ENCODE measurements around the gene FLCN. TPM values are rescaled to one million over a fixed set of nuclear protein-coding genes. Genes with fewer than 3 reads are reported as not detected.

FLCN gene
- polyA plus RNA-seq, 1 donor (not counting 4 experiments of a cell fraction or from before 2014, with no cell fraction given): 12.5 TPM

DNA sequence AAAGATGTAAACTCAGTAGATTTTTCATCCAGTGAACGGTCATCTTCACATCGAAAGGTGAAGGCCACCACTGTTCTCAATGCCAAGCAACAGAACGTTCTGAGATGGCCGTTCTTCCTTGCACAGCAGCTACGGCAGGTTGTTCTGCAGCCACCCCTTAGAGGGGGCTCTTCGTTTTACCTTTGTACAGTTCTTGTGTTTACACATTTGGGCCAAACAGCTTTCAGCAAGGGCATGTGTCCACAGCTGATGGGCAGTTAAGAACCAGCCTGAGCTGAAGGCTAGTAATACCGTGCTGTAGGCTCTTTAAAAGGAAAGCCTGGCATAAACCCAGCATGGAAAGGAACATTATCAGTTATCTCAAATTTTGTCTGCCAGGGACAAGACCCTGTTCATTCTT is 46.8 kb downstream of the FLCN start:
- DNase-seq (ENCODE audit: low read depth, low spot score) (no peak), FAIRE-seq (no peak)
- H2AFZ ChIP-seq (ENCODE audit: control insufficient read depth, low read length): no peak overlapping the region
- H3K9me3 ChIP-seq (ENCODE audit: control insufficient read depth, low read depth, low read length): no peaks in the 10 kb centered on the region
- dilution Hi-C loops (cut with MboI; ENCODE audit: extremely low pct_ligation_motif_present, low sequenced_read_pairs): no loop called here
- no peak for TF ChIP-seq EZH2 (IDR thresholded peaks at IDR 0.05; ENCODE audit: low read length)
- TF ChIP-seq, protein P1, sequence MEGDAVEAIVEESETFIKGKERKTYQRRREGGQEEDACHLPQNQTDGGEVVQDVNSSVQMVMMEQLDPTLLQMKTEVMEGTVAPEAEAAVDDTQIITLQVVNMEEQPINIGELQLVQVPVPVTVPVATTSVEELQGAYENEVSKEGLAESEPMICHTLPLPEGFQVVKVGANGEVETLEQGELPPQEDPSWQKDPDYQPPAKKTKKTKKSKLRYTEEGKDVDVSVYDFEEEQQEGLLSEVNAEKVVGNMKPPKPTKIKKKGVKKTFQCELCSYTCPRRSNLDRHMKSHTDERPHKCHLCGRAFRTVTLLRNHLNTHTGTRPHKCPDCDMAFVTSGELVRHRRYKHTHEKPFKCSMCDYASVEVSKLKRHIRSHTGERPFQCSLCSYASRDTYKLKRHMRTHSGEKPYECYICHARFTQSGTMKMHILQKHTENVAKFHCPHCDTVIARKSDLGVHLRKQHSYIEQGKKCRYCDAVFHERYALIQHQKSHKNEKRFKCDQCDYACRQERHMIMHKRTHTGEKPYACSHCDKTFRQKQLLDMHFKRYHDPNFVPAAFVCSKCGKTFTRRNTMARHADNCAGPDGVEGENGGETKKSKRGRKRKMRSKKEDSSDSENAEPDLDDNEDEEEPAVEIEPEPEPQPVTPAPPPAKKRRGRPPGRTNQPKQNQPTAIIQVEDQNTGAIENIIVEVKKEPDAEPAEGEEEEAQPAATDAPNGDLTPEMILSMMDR (optimal IDR thresholded peaks at IDR 0.05 in 1 of 3, IDR thresholded peaks at IDR 0.05 in 1 of 3, conservative IDR thresholded peaks at IDR 0.05 in 1 of 3; ENCODE audit: extremely low read depth in 1 of 3, insufficient read depth in 2 of 3, low read length in 3 of 3): no peak
- H3K36me3 ChIP-seq (ENCODE audit: control insufficient read depth in 2 of 2, extremely low read depth in 1 of 2, insufficient read depth in 2 of 2, low read length in 2 of 2): peaks cover 9 to 21% of the 10 kb centered on the region in 2 experiments
- no peak overlapping the region for H3K4me2 ChIP-seq (ENCODE audit: control insufficient read depth, extremely low read depth, insufficient read depth, low read depth, low read length)
- no peak overlapping the region for H3K4me3 ChIP-seq (ENCODE audit: control insufficient read depth in 2 of 3, extremely low read depth in 1 of 3, insufficient read depth in 2 of 3, low read depth in 1 of 3, low read length in 3 of 3)
- H3K27ac ChIP-seq (ENCODE audit: control insufficient read depth, insufficient read depth, low read length): no peak overlapping the region
- H4K20me1 ChIP-seq (ENCODE audit: control insufficient read depth, extremely low read depth, insufficient read depth, low read length): no peaks in the 10 kb centered on the region
- H3K79me2 ChIP-seq (ENCODE audit: control insufficient read depth, insufficient read depth, low read length): no peaks in the 10 kb centered on the region
- H3K27me3 ChIP-seq (ENCODE audit: control insufficient read depth, extremely low read depth, insufficient read depth, low read length): no peaks in the 10 kb centered on the region
- no peak overlapping the region for H3K9ac ChIP-seq (ENCODE audit: control insufficient read depth, extremely low read depth, insufficient read depth, low read length)
- H3K9me1 ChIP-seq (ENCODE audit: control insufficient read depth, extremely low read depth, insufficient read depth, low read length): peaks cover 2% of the 10 kb centered on the region
- H3K4me1 ChIP-seq (ENCODE audit: control insufficient read depth, extremely low read depth, insufficient read depth, low read length): peaks cover 15% of the 10 kb centered on the region

DNA sequence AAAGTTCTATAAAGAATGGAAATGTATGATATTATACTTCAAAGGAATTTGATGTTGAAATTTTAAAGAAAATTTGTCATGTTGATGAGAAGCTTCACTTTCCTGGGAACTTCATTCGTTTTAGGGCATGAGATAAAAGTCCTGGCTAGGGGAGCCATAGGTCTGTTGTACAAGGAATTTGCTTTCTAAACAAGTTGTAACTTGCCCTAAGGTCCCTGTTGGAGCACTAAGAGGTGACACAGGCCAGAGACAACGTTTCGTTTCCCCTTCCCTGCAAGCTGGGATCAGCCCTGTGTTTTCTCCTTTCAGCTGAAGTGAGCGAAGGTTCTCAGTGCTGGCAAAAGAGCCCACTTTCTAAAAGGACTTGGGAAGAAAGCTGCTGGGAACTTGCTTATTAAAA is 47.4 kb downstream of the FLCN start:
- Histone ChIP-seq H3K9ac (ENCODE audit: control insufficient read depth, extremely low read depth, insufficient read depth, low read length) (no peak overlapping the region), H3K4me3 (ENCODE audit: control insufficient read depth in 2 of 3, extremely low read depth in 1 of 3, insufficient read depth in 2 of 3, low read depth in 1 of 3, low read length in 3 of 3) (no peak overlapping the region), H3K27me3 (ENCODE audit: control insufficient read depth, extremely low read depth, insufficient read depth, low read length) (no peaks in the 10 kb centered on the region), H3K79me2 (ENCODE audit: control insufficient read depth, insufficient read depth, low read length) (no peaks in the 10 kb centered on the region), H3K27ac (ENCODE audit: control insufficient read depth, insufficient read depth, low read length) (no peak overlapping the region), H3K36me3 (ENCODE audit: control insufficient read depth in 2 of 2, extremely low read depth in 1 of 2, insufficient read depth in 2 of 2, low read length in 2 of 2) (peaks cover 9 to 22% of the 10 kb centered on the region in 2 experiments), H3K4me2 (ENCODE audit: control insufficient read depth, extremely low read depth, insufficient read depth, low read depth, low read length) (no peak overlapping the region), H3K4me1 (ENCODE audit: control insufficient read depth, extremely low read depth, insufficient read depth, low read length) (peaks cover 15% of the 10 kb centered on the region), H4K20me1 (ENCODE audit: control insufficient read depth, extremely low read depth, insufficient read depth, low read length) (no peaks in the 10 kb centered on the region), H3K9me1 (ENCODE audit: control insufficient read depth, extremely low read depth, insufficient read depth, low read length) (peaks cover 2% of the 10 kb centered on the region), H2AFZ (ENCODE audit: control insufficient read depth, low read length) (no peak overlapping the region), H3K9me3 (ENCODE audit: control insufficient read depth, low read depth, low read length) (no peaks in the 10 kb centered on the region)
- TF ChIP-seq EZH2 (IDR thresholded peaks at IDR 0.05; ENCODE audit: low read length): no peak
- TF ChIP-seq, protein P1 (optimal IDR thresholded peaks at IDR 0.05 in 1 of 3, IDR thresholded peaks at IDR 0.05 in 1 of 3, conservative IDR thresholded peaks at IDR 0.05 in 1 of 3; ENCODE audit: extremely low read depth in 1 of 3, insufficient read depth in 2 of 3, low read length in 3 of 3): no peak
- FAIRE-seq (no peak), DNase-seq (ENCODE audit: low read depth, low spot score) (no peak)
- dilution Hi-C loops (cut with MboI; ENCODE audit: extremely low pct_ligation_motif_present, low sequenced_read_pairs): no loop called here

Data from keratinocyte (primary cell).